ENCODE results near the gene FYN.

Gene FYN

GRCh38 chr6:111806561-111807497 is 66.4 kb downstream of the FYN start:
- no peak for DNase-seq (ENCODE audit: low read depth in 2 of 2)

- DNase-seq (ENCODE audit: low read depth in 2 of 2), result no peak
Measured at GRCh38 chr6:111806165-111806547, 67.1 kb downstream of the FYN start.

- no peak for DNase-seq (ENCODE audit: low read depth in 2 of 2)
Measured at GRCh38 chr6:111805511-111806164, 67.6 kb downstream of the FYN start.

- peak in 1 of 2 donors; percentile 57 for DNase-seq (ENCODE audit: low read depth in 2 of 2)
Measured at GRCh38 chr6:111804627-111805235, 68.5 kb downstream of the FYN start.

GRCh38 chr6:111803804-111804203 is 69.4 kb downstream of the FYN start:
- no peak for DNase-seq (ENCODE audit: low read depth in 2 of 2)

- DNase-seq (ENCODE audit: low read depth in 2 of 2), result no peak
Measured at GRCh38 chr6:111803371-111803770, 69.9 kb downstream of the FYN start.

GRCh38 chr6:111802720-111803330 is 70.4 kb downstream of the FYN start:
- DNase-seq (ENCODE audit: low read depth in 2 of 2), result no peak

- no peak for DNase-seq (ENCODE audit: low read depth in 2 of 2)
Measured at GRCh38 chr6:111802015-111802414, 71.2 kb downstream of the FYN start.

GRCh38 chr6:111800821-111801220 is 72.4 kb downstream of the FYN start:
- DNase-seq (ENCODE audit: low read depth in 2 of 2), result no peak

- no peak for DNase-seq (ENCODE audit: low read depth in 2 of 2)
Measured at GRCh38 chr6:111800259-111800765, 72.9 kb downstream of the FYN start.

- no peak for DNase-seq (ENCODE audit: low read depth in 2 of 2)
Measured at GRCh38 chr6:111799576-111800258, 73.5 kb downstream of the FYN start.

- no peak for DNase-seq (ENCODE audit: low read depth in 2 of 2)
Measured at GRCh38 chr6:111798281-111798725, 74.9 kb downstream of the FYN start.

- DNase-seq (ENCODE audit: low read depth in 2 of 2), result no peak
Measured at GRCh38 chr6:111796310-111796918, 76.8 kb downstream of the FYN start.

- no peak for DNase-seq (ENCODE audit: low read depth in 2 of 2)
Measured at GRCh38 chr6:111795558-111795957, 77.7 kb downstream of the FYN start.

GRCh38 chr6:111794727-111795452 is 78.4 kb downstream of the FYN start:
- DNase-seq (ENCODE audit: low read depth in 2 of 2), result no peak

- DNase-seq (ENCODE audit: low read depth in 2 of 2), result no peak
Measured at GRCh38 chr6:111794300-111794699, 79.0 kb downstream of the FYN start.

- DNase-seq (ENCODE audit: low read depth in 2 of 2), result no peak
Measured at GRCh38 chr6:111793711-111794111, 79.5 kb downstream of the FYN start.

- DNase-seq (ENCODE audit: low read depth in 2 of 2), result no peak
Measured at GRCh38 chr6:111792914-111793700, 80.1 kb downstream of the FYN start.

GRCh38 chr6:111792241-111792640 is 81.0 kb downstream of the FYN start:
- no peak for DNase-seq (ENCODE audit: low read depth in 2 of 2)

Measured in stimulated activated CD4-positive, alpha-beta T cell treated with anti-CD3 and anti-CD28 coated beads, Interleukin-1b, Interleukin-23, amount 100 ng/mL, for 4 hours (primary cell).